Activated CD8-positive, alpha-beta memory T cell treated with anti-CD3 and anti-CD28 coated beads for 36 hours (primary cell): Measurements from ENCODE around the gene RHOXF2. TPM values are rescaled to one million over a fixed set of nuclear protein-coding genes. Genes with fewer than 3 reads are reported as not detected.
"Not testable (repeated sequence)": the region's sequence is repeated elsewhere in the genome, so short reads cannot be mapped to it uniquely, and the experiment has no call there.

Experiments used
- CTCF ChIA-PET: fragments of 350-600 bp; sonication (Branson Sonifier 250); formaldehyde crosslinking; loops from one replicate; lab custom pipeline; 2021; ENCODE audit warnings: antibody characterized with exemption; lab: Charles Lee
- POLR2A ChIA-PET: fragments of 350-600 bp; sonication (Branson Sonifier 250); formaldehyde crosslinking; loops from one replicate; lab custom pipeline; 2021; ENCODE audit warnings: antibody characterized with exemption; lab: Charles Lee
- total RNA-seq, 2 experiments: library from RNA; stranded (reverse); gene quantifications; one replicate each; pipeline ENCODE4 v1.2.3, GENCODE V29; 2021

Gene RHOXF2
- total RNA-seq, result not detected

GRCh38 chrX:120158313-120158712, at the start of gene RHOXF2:
RHOXF2 (plus strand) TSS chrX:120158613; CDS start chrX:120158751, 138 bp downstream.
- POLR2A ChIA-PET, CTCF ChIA-PET: not testable (repeated sequence)

GRCh38 chrX:120109378-120109777, 49.0 kb upstream of the RHOXF2 start:
- CTCF ChIA-PET, result no interaction called here
- POLR2A ChIA-PET, result no interaction called here

DNA sequence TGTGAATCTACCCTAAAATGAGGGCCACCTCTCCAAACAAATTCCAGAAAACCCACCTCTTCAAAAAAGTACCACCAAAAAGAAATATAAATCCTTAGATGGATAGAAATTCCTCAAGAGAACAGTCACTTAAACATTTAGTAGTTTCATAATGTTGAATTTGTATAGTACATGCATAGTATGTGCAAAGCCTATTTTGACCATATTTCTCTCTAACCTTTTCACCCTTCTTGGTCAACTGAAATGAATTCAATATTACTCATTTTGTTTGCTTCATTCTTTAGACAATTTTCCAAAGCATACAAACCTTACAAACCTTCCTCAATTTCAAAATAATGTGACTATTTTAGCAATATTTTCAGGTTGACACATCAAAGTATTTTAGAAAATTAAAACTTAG, 46.8 kb upstream of the RHOXF2 start:
- ChIA-PET CTCF (no interaction called here), POLR2A (no interaction called here)

- ChIA-PET CTCF (no interaction called here), POLR2A (no interaction called here)
Measured at GRCh38 chrX:120115438-120115963, 42.9 kb upstream of the RHOXF2 start, which contains the start of gene RHOXF1. RHOXF1 (minus strand) TSS chrX:120115913; CDS start chrX:120115862, 51 bp downstream.

- ChIA-PET CTCF (no interaction called here), POLR2A (no interaction called here)
Measured at GRCh38 chrX:120120223-120120622, 38.2 kb upstream of the RHOXF2 start.

GRCh38 chrX:120125444-120125843, 33.0 kb upstream of the RHOXF2 start:
- CTCF ChIA-PET, result interaction anchor here (0.5 kb wide), 1 partner anchor 232 kb away, joined by 3 read pairs; no protein-coding TSS in a partner anchor

DNA sequence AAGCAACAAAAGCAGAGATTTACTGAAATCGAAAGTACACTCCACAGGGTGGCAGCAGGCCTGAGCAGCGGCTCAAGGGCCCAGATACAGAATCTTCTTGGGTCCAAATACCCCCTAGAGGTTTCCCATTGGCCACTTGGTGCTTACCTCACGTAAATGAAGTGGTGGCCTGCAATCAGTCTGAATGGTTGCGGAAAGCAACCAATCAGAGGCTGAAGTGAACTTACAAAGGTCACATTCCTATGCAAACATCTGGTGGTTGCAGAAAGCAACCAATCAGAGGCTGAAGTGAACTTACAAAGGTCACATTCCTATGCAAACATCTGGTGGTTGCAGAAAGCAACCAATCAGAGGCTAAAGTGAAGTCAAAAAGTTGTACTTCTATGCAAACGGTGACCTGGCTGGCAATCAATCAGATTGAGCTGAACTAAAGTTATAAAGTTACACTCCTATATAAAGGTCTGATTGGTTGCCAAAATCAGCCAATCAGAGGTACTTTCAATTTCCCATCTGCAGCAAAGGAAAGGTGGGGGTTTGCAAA, 30.0 kb upstream of the RHOXF2 start:
- POLR2A ChIA-PET, CTCF ChIA-PET: not testable (repeated sequence)

More at GRCh38 chrX:120125444-120125843, 33.0 kb upstream of the RHOXF2 start:
- POLR2A ChIA-PET, result no interaction called here

DNA sequence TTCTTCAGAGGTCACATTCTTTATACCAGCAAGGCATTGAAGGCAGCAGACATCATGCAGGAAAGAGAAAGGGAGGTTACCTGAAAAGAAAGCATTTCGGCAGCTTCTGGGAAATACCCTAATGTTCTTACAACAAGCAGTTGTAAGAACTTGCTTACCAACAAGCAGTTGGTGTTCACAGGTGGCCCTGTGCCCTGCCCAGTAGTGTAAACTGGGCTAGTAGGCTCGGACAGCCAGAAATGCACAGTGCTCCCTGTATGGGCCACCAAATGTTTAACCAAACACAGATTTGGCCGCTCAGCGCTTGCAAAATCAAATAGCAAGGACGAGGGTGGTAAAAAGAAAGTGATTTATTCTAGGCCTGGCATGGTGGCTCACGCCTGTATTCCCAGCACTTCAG, 22.3 kb upstream of the RHOXF2 start:
- ChIA-PET CTCF (no interaction called here), POLR2A (no interaction called here)

- POLR2A ChIA-PET, result no interaction called here
- CTCF ChIA-PET, result no interaction called here
Measured at GRCh38 chrX:120136840-120137239, 21.6 kb upstream of the RHOXF2 start.

DNA sequence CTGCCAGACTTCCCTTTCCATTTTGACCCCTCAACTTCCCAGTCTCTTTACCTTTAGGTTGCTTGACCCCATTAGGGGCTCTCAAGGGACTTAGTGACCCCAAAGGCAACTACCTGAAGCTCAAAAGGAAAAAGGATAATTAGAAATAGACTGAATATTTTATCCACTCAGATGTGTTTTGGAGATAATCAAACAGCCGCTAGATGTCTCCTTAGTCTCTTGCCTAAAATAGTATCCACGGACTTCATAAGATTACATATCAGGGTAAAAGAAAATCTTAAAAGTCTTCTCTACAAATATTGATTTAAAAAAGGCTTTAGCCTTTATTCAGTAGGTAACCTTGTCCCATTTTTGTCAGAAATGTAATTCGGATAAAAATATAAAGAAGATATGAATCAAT, 21.0 kb upstream of the RHOXF2 start:
- POLR2A ChIA-PET, result no interaction called here
- CTCF ChIA-PET, result no interaction called here

GRCh38 chrX:120140293-120140981, 18.0 kb upstream of the RHOXF2 start:
- CTCF ChIA-PET, result no interaction called here

GRCh38 chrX:120144178-120144844, 14.1 kb upstream of the RHOXF2 start:
- CTCF ChIA-PET, result no interaction called here
- POLR2A ChIA-PET, result no interaction called here

More at GRCh38 chrX:120140293-120140981, 18.0 kb upstream of the RHOXF2 start:
- POLR2A ChIA-PET, result no interaction called here

DNA sequence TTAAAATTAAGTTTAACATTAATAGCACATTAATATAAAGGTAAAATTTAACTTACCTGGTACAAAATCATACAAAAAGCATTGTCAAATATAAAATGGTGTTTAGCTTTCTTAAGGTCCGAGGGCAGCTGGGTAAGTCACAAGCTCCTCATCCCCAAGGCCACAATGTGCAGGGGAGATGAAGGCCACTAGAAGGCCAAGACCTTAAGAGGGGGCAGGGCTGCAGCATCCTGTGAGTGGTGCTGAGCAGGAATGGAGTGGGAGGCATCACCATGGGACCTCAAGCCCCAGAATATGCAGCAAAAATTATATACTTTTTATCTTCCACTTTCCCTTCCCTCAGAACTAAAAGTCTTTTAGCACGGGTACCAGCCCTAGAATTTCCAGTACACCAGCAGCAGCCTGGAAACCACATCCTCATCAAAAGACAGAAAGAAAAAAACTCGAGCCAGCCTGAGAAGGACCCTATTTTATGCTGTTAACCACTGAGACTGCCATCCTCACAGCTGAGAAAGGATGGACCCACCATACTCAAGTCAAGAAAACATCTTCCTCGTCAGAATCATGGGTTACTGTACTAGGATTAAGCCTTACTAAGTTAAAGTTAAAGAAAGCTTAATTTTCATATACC, 13.0 kb upstream of the RHOXF2 start:
- CTCF ChIA-PET, result no interaction called here
- POLR2A ChIA-PET, result no interaction called here

GRCh38 chrX:120146323-120146722, 12.1 kb upstream of the RHOXF2 start:
- POLR2A ChIA-PET, CTCF ChIA-PET: not testable (repeated sequence)

DNA sequence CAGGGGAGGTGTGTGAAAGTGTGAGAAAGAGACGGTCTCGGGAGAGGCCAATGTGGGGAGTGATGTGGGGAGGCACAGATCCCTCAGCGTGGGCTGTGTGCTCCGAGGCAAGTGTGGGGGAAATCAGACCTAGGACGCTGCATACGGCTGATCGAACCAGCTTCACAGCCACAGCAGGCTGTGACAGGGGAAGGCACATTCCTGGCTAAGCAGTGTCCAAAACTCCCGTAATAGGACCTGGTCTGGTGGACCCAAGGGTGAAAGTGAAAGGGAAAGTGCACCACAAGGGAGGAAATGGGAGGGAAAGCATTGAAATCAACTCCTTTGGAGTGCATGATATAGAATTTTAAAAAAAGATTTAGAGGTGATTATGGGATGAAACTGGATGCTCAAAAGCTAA, 10.9 kb upstream of the RHOXF2 start:
- ChIA-PET CTCF (no interaction called here), POLR2A (no interaction called here)

GRCh38 chrX:120150109-120150744, 8.2 kb upstream of the RHOXF2 start:
- POLR2A ChIA-PET, CTCF ChIA-PET: not testable (repeated sequence)

DNA sequence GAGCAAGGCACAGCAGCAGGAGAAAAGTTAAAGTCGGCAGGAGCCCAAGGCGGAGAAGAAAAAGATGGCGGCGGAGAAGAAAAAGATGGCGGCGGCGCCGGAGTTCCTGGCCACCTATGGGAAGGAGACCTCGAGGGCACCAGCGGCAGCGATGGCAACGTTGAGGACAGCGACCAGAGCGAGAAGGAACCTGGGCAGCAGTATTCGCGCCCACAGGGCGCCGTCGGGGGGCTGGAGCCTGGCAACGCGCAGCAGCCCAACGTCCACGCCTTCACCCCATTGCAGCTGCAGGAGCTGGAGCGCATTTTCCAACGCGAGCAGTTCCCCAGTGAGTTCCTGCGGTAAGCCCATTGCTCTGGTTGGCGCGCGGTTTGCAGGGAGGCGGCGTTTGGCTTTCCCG, 673 bp downstream of the RHOXF2 start:
- CTCF ChIA-PET, POLR2A ChIA-PET: not testable (repeated sequence)

DNA sequence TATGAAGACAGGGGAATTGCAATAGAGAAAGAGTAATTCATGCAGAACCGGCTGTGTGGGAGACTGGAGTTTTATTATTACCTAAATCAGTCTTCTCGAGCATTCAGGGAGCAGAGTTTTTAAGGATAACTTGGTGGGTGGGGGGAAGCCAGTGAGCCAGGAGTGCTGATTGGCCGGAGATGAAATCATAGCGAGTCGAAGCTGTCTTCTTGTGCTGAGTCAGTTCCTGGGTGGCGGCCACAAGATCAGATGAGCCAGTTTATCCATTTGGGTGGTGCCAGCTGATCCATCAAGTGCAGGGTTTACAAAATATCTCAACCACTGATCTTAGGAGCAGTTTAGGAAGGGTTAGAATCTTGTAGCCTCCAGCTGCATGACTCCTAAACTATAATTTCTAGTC, 34.8 kb downstream of the RHOXF2 start:
- POLR2A ChIA-PET, CTCF ChIA-PET: not testable (repeated sequence)

DNA sequence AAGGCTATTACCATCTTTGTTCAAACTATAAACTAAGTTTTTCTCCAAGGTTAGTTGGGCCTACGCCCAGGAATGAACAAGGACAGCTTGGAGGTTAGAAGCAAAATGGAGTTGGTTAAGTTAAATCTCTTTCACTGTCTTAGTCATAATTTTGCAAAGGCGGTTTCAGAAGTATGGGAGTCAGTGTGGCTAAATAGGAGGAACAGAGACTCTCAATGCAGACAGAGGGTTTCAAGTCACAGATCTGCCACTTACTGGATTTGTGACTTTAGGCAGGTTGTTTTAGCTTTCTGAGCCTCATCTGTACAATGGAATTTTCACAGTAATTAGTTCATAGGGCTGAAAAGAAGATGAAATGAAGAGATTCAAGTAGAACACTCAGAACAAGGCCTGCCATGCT, 35.3 kb downstream of the RHOXF2 start:
- CTCF ChIA-PET, result not testable (repeated sequence)

DNA sequence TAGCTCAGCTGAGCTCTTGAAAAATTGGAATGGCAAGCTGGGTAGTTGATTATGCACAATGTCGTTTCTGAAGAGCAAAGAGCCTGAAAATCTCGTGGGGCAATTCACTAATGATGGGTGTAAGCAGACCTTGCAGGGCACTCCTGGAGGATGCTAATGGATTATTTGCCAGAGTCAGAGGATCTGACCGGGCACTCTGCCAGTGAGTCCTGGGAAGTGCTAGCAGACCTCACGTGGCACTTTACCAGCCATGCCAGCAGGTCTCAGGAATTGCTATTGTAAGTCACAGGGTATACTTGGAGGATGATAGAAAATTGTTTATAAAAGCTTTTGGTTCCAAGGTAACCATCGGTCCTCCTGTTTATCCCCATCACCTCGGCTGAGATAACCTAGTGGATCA, 37.4 kb downstream of the RHOXF2 start:
- POLR2A ChIA-PET, result not testable (repeated sequence)

More for the DNA sequence above, 35.3 kb downstream of the RHOXF2 start:
- POLR2A ChIA-PET, result not testable (repeated sequence)

More for the DNA sequence above, 37.4 kb downstream of the RHOXF2 start:
- CTCF ChIA-PET, result not testable (repeated sequence)
